ENCODE results near the gene CAVIN4.

CAVIN4 gene

GRCh38 chr9:100587375-100587774, 9.5 kb downstream of the CAVIN4 start:
- peak; percentile 56 to 57 for DNase-seq (ENCODE audit: low read depth in 2 of 2)
- H3K4me3 ChIP-seq (replicated peaks in 1 of 2; ENCODE audit: low read depth in 2 of 2, low read length in 2 of 2) = no peak overlapping the region
- TF ChIP-seq CTCF (IDR thresholded peaks at IDR 0.05; ENCODE audit: low read depth, low read length) = no peak

GRCh38 chr9:100589582-100589981, 11.7 kb downstream of the CAVIN4 start:
- peak; percentile 38 to 66 for DNase-seq (ENCODE audit: low read depth in 2 of 2)
- TF ChIP-seq CTCF (IDR thresholded peaks at IDR 0.05; ENCODE audit: low read depth, low read length) = no peak

GRCh38 chr9:100590481-100590880, 12.6 kb downstream of the CAVIN4 start:
- DNase-seq (ENCODE audit: low read depth in 2 of 2) = peak; percentile 14 to 75
- H3K4me3 ChIP-seq (replicated peaks in 1 of 2; ENCODE audit: low read depth in 2 of 2, low read length in 2 of 2) = no peak overlapping the region
- TF ChIP-seq CTCF (IDR thresholded peaks at IDR 0.05; ENCODE audit: low read depth, low read length) = no peak

More at GRCh38 chr9:100589582-100589981, 11.7 kb downstream of the CAVIN4 start:
- no peak overlapping the region for H3K4me3 ChIP-seq (replicated peaks in 1 of 2; ENCODE audit: low read depth in 2 of 2, low read length in 2 of 2)

GRCh38 chr9:100591139-100591538, 13.3 kb downstream of the CAVIN4 start:
- no peak for DNase-seq (ENCODE audit: low read depth in 2 of 2)
- no peak overlapping the region for H3K4me3 ChIP-seq (replicated peaks in 1 of 2; ENCODE audit: low read depth in 2 of 2, low read length in 2 of 2)
- no peak for TF ChIP-seq CTCF (IDR thresholded peaks at IDR 0.05; ENCODE audit: low read depth, low read length)

- no peak overlapping the region for H3K4me3 ChIP-seq (replicated peaks in 1 of 2; ENCODE audit: low read depth in 2 of 2, low read length in 2 of 2)
- no peak for DNase-seq (ENCODE audit: low read depth in 2 of 2)
- TF ChIP-seq CTCF (IDR thresholded peaks at IDR 0.05; ENCODE audit: low read depth, low read length) = no peak
Measured at GRCh38 chr9:100591639-100592412, 13.9 kb downstream of the CAVIN4 start.

- H3K4me3 ChIP-seq (replicated peaks in 1 of 2; ENCODE audit: low read depth in 2 of 2, low read length in 2 of 2) = no peak overlapping the region
- TF ChIP-seq CTCF (IDR thresholded peaks at IDR 0.05; ENCODE audit: low read depth, low read length) = peak; percentile 71
- peak; percentile 75 to 77 for DNase-seq (ENCODE audit: low read depth in 2 of 2)
Measured at GRCh38 chr9:100595391-100596199, 17.7 kb downstream of the CAVIN4 start.

Data from cardiac fibroblast (primary cell).